GM19397 (cell line): Measurements from ENCODE around the gene CDH24.
A peak's percentile ranks its signal among the peaks of the same experiment; 100 is the strongest.

Source experiments
- ATAC-seq: cut with Tn5 transposase; IDR thresholded peaks from one replicate; pipeline ENCODE4 v1.9.1; 2021; ENCODE audit warnings: mild to moderate bottlenecking, moderate library complexity; ENCODE audit not compliant: unreplicated experiment

Gene CDH24

DNA sequence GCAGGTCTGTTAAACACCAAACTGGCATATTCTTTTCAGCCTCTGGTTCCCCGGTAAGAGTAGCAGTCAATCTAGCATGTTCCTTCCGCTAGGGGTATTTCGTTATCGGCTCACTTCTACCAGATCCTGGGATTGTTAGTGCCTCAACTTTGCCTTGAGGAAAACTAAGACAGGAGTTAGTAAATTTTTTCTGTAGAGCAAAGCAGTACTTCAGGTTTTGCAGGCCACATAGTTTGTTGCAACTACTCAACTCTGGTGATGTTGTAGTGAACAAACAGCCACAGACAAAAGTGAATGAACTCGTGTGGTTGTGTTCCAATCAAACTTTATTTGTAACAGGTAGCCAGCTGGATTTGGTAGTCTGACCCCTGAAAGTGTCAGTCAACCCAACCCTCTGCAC lies 6.3 kb upstream of the CDH24 start:
- ATAC-seq = no peak

DNA sequence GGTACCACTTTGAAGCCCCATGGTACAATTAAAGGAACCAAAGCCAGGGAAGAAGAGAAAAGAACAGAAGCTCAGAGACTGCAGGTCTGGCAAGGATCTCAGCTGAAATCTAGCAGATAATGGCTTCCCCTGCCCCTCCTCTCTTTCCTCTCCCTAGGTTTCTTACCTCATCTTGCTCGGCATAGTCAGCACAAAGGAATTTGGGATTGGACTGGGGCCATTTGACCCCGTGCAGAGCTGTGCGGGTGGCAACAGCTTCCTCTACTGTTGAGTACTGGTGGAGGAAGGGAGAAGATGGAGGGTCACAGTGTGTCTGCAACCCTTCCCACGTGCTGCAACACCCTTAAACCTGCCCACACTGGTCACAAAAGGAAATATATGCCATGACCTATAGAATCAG lies 4.7 kb upstream of the CDH24 start:
- ATAC-seq = no peak

DNA sequence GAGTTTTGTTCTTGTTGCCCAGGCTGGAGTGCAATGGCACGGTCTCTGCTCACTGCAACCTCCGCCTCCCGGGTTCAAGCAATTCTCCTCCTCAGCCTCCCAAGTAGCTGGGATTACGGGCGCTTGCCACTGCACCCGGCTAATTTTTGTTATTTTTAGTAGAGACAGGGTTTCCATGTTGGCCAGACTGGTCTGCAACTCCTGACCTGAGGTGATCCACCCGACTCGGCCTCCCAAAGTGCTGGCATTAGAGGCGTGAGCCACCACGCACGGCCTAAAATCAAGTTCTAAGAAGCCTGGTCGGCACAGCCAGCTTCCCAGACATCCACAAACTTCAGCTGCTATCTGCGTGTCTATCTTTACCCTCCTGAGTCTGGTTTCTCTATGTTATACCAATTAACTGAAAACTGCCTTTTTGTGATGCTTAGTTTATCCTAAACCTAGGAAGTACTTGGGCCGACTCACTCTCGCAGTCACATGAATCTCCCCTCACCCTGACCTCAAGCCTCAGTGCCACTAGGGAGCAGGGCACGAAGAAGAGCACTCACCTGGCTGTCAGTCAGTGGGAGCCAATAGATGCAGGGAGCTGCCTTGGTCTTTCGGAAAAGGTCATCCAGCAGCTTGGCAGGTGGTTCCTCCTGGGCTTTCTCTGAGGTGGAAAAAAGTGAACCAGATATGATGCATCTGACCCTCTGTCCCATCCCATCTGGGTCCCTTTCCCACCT lies 3.4 kb upstream of the CDH24 start:
- ATAC-seq = no peak

DNA sequence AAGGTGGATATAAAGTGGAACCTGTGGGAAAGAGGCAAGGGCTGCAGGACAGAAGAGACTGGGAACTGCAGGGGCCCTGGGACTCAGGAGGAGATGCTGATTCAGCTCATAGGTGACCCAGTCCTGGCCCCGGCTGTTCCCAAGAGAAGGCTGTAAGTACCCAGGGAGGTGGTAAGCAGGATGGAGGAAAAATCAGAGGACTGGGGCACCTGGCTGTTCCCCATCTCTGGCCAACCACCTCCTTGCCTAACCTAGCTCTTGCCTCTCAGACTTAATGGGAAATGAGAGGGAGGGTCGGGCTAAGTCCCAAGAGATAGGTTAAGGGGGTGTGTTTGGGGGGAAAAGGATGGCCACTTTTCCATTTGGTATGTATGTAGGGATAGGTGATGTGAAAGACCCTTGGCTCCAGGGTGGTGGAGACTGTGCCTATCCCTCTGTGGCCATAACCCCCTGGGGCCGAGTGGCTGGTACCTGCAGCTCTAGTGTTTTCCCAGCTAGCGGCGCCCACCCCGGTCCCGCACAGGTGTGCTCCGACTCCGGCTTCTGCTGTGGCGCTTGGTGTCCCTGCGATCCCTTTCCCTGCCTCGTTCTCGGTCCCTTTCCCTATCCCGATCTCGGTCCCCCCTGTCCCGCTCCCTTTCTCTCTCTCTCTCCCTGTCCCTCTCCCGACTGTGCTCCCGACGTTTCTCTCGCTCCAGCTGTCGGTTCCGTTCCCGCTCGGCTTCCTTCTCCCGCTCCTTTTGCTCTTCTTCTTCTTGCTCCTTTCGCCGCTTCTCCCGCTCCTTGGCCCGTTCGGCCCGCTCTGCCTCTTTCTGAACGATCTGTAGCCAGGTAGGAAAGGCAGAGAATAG lies 1.6 kb upstream of the CDH24 start:
- ATAC-seq = no peak

DNA sequence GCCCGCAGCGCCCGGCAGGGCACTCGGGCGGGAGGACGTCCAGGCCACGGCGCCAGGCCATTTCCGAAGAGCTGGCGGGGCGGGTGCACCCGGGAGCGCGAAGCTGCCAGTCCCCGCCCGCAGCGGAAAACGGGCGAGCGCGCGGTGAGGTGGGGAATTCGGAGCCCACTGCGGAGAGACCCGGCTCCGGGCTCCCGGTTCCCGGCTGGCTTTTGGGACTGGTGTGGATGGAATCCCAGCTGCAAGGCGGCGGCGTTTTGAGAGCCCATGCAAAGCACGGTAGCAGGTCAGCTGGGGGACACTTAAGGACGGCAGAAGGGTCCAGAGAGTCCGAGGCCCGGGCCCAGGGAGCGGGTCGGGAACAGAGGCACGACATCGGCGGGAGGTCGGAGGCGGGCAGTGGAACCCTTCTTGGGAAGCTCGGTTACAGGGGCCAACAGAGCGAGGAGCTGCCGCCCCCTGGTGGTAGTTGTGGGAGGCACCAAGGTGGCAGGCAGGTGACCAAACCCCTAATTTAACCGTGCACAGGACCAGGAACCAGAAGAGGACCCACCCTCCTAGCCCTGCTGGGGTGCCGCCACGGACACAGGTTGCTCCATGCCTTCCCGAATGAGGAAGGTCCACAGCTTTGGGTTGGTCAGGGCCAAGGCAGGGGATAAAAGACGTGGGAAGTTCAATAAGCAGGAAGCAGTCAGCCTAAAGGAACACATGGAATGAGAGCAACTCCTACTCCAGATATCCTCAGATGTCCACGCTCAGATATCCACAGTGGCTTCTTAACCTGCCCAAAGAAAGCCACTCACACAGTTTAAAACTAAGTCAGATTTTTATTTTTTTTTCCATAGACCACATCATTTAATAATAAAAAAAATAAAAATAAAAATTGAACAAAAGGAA lies 685 bp upstream of the CDH24 start:
- ATAC-seq = peak; percentile 56

DNA sequence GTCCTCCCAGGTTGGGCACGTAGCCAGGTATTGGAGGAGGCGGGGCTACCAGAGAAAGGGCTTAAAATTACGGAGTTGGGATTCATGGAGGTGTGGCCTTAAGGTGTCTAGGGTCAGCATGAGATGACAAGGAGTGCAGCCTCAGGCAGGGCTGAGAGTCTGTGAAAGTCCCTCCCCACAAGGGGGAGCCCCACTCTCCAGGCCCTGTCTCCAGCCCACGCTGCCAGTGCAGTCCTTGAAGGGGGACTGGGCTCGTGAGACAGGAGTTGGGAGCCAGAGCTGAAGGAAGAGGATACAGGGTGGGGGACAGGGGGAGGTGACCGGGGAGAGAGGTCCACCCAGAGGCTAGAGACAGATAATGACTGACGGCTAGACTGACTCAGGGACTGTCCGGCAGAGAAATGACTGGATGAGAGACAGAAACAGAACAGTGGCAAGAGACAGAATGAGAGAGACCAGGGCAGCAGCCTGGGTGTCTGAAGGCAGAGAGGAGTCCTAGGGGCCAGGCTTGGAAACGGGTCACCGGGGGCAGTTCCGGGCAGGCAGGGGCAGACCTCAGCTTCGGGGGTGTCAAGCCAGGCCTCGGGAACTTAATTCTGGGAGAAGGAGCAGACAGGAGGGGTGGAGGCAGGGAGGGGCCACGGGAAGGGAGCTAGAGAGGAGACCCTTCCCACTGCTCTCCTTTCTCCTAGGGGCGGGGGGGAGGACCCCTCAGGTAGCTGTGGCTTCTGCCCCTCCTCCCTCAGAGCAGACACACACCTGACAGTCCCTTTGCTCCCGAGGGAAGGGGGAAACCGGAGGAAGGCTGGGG lies 970 bp downstream of the CDH24 start:
- peak; percentile 43 for ATAC-seq

DNA sequence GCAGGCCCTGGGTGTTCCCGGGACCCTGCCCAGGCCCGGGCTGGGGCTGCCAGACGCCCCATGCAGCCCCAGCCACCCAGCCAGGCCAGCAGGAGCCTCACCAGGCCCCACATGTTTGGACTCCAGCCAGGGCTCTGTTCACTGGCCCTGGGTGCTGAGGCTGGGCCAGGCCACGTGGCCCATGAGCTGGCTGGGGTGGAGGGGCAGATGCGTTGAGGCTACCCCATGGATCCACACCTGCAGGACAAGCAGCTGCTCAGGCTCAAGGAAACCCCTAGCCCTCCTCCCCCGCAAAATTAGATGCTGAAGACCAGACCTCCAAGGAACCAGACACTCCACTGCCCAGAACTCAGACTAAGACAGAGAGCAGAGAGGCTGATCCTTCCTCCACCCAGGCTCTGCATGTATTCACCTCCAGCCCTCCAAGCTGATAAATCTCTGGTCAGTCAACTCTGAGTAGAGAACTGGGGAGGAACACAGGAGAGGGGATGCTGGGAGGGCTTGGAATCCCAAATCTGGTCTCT lies 1.6 kb downstream of the CDH24 start:
- no peak for ATAC-seq

DNA sequence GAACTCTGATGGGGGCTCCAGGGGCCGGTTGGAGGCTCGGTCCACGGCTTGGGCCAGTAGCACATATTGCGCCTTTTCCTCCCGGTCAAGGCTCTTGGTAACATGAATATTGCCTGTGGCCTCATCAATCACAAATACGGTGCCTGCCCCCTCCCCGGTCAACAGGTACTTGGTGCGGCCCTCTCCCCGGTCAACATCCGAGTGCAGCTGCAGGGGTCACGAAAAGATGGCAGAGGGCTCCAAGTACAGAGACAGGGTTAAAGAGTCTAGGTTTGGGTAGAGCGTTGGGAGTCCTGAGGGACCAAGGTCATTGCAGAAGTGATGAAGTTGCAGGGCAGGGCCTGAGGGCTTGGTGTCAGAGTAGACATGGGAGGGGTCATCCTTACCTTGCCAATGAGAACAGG lies 2.2 kb downstream of the CDH24 start:
- ATAC-seq = no peak

DNA sequence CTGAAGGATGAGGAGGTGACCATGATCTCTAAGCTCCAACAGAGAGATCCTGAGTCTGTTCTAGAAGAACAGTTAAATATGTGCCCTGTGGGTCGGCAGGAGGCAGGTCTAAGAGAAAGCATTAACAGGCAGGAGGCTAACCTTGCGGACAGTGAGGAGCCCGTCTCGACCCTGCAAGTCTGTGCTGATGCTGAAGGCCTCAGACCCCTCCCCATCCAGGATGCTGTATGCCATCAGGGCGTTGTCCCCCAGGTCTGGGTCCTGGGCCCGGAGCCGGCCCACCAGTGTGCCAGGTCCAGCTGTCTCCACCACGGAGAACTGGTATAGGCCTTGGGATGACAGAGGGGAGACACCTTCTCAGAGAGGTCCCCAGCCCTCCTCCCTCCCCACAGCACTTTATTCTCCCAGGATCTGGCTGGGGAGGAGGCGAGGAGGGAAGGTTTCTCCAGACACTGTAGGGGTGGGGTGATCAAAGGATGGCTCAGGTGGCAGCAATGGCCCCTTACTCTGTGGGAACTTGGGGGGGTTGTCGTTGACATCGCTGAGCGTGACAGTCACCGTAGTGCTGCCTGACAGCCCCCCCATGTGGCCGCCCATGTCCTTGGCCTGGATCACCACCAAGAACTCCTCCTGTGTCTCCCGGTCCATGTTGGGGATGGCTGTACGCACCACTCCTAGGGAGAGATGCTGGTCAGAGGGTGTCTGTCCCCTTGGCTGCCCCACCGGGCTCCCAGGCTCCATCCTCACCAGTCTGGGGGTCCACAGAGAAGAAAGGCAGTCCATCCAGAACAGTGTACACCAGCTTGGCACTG lies 3.1 kb downstream of the CDH24 start:
- ATAC-seq = no peak

DNA sequence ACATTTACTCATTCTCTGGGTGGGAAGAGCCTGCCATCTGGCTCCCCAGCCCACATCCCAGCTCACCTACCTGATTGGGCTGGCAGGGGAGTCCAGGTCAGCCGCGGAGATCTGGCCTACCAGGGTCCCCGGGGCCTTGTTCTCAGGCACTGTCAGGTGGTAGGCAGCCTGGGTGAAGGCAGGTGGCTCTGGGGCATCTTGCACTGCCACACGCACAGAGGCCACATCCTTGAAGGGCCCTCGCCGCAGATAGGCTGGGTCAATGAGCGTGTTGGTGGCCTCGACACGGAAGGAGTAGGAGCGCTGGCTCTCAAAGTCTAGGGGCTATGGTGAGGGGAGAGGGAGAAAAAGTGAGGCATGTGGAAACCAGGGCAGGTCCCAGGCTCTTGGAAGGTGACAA lies 3.9 kb downstream of the CDH24 start:
- no peak for ATAC-seq

DNA sequence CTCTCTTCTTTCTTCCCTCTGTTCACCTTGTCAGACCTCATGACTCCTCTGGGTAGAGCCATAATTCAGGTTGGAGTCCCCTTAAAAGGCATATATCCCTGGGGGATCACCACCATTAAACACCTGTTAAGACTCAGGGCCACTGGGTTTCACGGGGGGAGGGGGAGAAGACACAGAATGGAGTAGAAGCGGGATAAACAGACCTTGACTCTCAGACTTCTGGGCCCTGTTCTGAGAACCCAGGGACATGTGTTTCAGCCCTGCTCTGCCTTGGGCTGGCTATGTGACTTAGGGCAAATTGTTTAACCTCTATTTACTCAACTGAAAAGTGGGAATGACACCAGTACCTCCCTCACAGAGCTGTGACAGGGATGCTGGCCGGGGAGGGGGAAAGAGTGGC lies 4.6 kb downstream of the CDH24 start:
- no peak for ATAC-seq

DNA sequence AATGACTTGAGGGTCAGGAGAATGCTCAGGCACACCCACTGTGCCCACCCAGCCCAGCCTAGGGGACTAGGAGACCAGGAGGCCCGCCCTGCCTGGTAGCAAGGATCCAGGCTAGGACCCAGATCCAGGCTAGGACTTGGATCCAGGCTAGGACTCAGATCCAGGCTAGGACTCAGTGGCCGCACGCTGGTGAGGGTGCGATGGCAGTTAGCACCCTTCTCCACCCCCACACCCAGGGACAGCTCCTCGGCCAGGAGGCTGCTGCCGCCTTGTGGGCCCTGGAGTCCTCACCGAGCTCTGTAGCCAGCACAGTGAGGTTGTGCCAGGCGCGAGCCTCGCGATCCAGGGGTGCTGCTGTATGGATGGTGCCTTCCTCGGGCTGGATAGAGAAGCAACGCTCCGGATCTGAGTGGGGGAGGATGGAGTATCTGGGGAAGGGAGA lies 5.1 kb downstream of the CDH24 start:
- no peak for ATAC-seq

DNA sequence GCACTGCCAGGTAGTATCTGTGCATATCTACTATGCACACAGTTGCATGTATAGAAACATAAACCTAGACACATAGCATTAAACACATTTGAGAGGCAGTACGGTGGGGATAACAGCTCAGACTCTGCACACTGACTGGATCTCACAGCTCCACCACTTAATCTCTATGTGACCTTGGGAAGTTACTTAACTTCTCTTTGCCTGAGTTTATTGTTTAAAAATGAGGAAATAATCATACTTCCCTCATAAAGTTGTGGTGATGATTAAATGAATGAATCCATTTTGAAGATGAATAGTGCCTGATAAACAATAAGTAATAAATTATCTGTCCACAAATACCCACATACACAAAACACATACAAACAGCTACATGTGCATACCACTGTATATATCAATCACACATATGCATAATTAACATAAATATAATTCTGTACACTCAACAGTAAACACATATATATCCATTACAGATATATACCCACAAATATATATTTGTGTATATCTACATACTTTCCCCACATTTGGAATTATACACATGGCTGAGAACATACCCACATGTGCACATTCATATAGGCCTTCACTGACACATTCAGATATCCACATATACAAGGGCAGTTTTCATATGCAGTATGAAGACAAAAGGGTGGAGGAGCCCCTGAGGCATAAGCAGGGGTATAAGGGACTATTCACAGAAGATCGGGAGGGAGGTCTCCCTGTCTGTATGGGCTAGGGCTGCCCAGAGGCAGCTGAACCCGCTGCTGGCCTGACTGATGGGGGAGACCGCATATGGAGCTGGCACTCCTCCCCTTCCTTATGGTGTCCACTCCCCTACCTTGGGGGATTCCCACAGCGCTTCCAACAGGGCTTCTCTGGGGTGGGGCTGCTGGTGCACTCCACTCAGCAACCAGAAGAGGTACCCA lies 5.9 kb downstream of the CDH24 start:
- no peak for ATAC-seq

DNA sequence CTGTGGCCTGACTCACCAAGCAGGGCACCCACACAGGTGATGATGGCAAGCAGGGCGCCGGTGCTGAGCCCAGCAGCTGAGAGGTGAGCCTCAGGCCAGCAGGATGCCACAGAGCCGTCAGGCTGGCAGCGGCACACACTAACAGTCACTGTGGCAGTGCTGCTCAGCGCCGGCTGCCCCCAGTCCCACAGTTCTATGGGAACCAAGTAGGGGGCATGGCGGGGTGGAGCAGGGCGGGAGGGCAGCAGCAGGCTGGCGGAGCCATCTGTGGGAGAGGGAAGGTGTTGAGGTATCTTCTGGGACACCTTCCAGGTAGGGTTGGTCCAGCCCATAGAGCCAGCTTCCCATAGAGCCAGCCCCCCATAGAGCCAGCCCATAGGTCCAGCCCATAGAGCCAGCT lies 8.3 kb downstream of the CDH24 start:
- ATAC-seq = no peak

DNA sequence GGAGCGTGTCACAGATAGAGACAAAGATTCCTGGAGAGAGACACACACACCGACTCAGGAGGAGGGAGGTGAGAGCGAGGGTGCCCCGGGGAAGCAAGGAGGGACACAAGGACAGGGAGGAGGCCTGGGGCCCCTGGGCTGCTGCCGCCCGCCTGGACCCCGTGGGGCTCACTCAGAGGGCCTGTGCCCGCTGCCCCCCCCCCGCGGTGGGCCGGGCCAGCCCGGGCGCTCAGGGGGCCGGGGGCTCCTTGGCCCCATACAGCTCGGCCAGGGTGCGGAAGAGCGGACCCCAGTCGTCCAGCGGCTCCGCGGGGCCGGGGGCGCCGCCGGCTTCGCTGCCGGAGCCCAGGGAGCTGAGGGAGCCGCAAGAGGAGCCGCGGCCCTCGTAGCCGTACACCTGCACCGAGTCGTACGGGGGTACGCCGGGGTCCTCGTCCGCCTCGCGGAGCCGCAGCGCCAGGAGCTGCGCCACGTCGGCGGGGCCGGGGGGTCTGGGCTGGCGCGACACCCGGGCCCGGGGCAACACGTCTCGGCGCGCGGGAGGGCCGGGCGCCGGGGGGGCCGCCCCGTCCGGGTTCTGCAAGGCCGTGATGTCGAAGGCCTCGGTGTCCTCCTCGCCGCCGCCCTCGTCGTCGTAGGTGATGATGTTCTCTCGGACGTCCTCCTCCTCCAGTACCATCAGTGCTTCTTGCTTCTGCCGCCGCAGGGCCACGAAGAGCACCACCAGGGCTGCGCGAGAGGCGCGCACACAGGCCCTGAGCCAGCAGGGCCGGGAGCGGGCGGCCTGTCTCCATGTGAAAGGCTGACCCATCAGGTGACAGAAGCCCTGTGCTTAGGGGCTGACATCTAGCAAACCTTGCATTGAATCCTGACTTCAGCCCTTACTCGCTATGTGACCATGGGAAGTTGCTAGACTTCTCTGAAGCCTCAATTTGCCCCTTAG lies 9.3 kb downstream of the CDH24 start:
- ATAC-seq = no peak

DNA sequence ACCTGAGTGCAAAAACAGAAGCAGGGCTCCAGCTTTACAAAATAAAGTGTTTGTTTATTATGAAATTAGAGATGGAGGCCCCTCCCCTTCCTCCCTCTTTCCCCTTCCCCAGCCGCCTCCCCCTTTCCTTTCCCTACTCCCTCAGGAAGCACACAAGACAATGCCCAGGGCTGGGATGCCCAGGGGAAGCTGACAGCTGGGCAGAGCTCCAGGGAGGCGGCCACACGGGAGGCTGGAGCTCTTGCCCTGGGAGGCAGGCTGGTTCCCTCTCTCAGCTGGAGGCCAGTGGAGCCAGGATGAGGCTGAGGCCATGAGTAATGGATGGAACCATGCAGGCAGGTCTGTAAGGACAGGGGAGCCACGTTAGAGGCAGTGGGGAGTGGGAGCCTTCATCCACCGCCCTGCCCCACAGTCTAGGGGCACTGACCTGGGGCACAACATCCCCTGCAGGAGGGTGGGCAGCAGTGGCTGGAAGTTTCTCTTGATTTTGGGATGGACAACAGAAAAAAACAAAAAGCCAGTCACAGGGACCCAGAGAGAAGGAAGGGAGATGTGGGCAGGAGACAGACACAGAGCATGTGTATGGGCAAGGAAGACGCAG lies 10.2 kb downstream of the CDH24 start:
- no peak for ATAC-seq
